Mononuclear cell (primary cell): ENCODE results near the gene HTRA1. TPM values are rescaled to one million over a fixed set of nuclear protein-coding genes. Genes with fewer than 3 reads are reported as not detected.
A peak's percentile ranks its signal among the peaks of the same experiment; 100 is the strongest.

Experiments used
- H3K27me3 ChIP-seq: 2 replicates; pipeline ENCODE4 v1.6.0; 2011; ENCODE audit warnings: low read length, control low read depth; ENCODE audit not compliant: insufficient read depth
- H3K4me1 ChIP-seq: 2 replicates; pipeline ENCODE4 v1.5.1; 2011; ENCODE audit warnings: mild to moderate bottlenecking, low read length, control low read depth; ENCODE audit not compliant: insufficient read depth
- H3K4me3 ChIP-seq: 2 replicates; pipeline ENCODE4 v1.5.1; 2011; ENCODE audit warnings: mild to moderate bottlenecking, low read length, moderate library complexity
- H3K9me3 ChIP-seq: 2 replicates; pipeline ENCODE4 v1.5.1; 2011; ENCODE audit warnings: low read depth, mild to moderate bottlenecking, control low read depth, low read length
- total RNA-seq: library from RNA; depleted of rRNA; stranded (reverse); fragments of >200 nt; gene quantifications from one replicate; pipeline ENCODE4 v1.2.3, GENCODE V29; 2012

Gene HTRA1
- total RNA-seq, 1 donor: 2.2 TPM

DNA sequence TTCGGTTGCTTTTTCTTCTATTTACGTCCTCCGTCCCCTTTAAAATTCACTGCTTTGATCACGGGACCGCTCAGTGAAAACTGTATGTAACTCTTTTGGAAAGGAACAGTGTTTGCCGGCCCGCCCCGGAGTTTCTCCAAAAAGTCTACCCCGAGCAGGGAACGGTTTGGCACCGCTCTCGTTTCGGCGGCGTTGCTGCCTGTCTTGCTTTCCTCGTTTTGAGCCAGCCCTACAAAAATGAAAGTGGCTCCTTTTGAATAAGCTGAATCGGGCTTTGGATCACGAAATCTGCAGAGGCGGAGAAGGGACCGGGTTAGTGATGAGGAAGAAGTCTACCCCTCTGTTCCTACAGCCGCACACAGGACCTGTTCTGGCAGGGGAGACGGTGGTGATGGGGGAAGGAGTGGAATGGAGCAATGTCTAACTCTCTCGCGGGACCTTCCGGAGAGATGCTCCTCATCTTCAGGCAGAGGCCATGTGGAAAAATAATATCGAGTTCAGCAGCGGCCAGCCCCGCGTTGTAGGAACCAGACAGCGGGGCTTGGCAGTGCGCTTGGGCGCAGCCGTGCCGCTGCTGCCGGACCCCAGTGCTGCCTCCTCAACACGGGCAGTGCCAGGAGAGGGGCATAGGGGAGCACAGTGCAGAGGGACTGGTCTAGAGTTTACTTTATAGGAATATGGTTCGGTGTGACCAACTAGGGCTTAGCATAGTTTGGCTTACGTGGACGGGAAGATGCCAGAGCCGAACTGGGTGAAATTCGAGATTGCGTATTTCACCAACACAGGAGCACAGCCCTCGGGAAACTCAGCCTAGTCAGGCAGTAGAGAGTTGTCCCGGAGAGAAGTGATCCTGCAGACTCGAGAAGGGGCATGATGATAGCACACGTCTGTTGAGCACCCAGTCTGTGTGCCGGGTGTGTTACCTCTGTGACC lies 1.4 kb downstream of the HTRA1 start:
- Histone ChIP-seq H3K4me1 (peaks cover 39% of the 10 kb centered on the region), H3K4me3 (peak overlapping the region; percentile 6), H3K9me3 (no peaks in the 10 kb centered on the region), H3K27me3 (peaks cover 68% of the 10 kb centered on the region)

DNA sequence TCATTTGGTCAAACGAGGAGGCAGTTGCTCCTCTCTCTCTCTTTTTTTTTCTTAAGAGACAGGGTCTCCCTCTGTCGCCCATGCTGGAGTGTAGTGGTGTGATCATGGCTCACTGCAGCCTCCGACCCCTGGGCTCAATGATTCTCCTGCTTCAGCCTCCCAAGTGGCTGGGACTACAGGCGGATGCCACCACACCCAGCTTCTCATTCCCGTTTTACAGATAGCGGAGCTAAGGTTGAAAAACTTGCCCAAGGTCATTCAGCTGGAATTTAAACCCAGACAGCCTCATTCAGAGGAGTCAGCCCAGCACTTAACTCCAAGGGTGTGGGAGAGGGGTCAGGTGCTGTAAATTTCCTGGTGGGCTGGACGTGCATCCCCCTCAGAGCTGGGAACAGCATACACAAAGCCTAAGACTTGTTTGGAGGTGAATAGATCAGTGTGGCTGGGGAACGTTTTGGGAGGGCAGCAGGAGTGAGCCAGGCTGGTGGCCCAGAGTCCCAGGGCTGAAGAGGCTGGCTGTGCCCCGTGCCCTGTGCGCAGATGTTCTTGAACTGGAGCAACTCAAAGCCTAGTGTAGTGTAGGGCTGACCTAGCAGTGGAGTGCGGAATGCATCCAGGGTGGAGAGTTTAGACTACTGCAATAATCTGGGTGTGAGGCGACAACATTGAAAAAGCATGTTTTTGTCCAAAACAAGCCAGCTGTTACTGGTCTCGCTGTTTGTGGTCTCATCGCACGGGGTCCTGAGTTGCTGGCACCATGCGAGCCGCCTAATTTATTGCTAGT lies 2.3 kb downstream of the HTRA1 start:
- Histone ChIP-seq H3K9me3 (no peaks in the 10 kb centered on the region), H3K27me3 (peaks cover 60% of the 10 kb centered on the region), H3K4me3 (no peak overlapping the region), H3K4me1 (peaks cover 47% of the 10 kb centered on the region)

DNA sequence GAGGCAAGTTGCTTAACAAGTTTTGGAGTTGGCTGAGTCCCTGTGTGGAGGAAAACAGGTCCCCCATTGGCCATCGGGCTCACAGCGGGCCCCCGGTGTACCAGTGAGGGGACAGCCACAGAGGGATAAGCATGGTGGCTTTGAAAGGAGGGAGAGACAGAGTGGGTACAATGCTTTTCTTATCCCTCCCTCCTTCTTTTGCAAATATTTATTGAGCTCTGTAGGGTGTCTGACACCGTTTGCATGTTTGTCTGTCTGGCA lies 2.8 kb downstream of the HTRA1 start:
- Histone ChIP-seq H3K9me3 (no peaks in the 10 kb centered on the region), H3K4me1 (peaks cover 53% of the 10 kb centered on the region), H3K27me3 (peaks cover 55% of the 10 kb centered on the region), H3K4me3 (no peak overlapping the region)

DNA sequence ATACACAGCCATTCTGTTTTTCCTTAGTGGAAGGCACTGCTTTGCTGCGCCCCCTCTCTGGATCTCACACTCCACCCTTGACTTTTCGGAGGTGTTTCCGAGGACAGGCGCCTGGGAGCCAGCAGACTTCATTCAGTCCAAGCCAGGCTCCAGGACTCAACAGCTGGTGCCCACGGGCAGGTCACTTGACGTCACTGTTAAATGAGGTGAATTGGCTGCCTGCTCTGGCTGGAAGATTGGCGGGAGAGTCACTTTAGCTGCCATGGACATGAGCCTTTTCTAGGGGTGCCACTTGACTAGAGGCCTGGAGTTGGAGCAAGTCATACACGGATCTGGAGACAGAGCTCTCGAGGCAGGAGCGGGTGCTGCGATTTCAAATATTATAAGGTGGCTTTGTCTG lies 3.2 kb downstream of the HTRA1 start:
- H3K4me3 ChIP-seq: no peak overlapping the region
- H3K4me1 ChIP-seq: peaks cover 57% of the 10 kb centered on the region
- peaks cover 50% of the 10 kb centered on the region for H3K27me3 ChIP-seq
- H3K9me3 ChIP-seq: no peaks in the 10 kb centered on the region

DNA sequence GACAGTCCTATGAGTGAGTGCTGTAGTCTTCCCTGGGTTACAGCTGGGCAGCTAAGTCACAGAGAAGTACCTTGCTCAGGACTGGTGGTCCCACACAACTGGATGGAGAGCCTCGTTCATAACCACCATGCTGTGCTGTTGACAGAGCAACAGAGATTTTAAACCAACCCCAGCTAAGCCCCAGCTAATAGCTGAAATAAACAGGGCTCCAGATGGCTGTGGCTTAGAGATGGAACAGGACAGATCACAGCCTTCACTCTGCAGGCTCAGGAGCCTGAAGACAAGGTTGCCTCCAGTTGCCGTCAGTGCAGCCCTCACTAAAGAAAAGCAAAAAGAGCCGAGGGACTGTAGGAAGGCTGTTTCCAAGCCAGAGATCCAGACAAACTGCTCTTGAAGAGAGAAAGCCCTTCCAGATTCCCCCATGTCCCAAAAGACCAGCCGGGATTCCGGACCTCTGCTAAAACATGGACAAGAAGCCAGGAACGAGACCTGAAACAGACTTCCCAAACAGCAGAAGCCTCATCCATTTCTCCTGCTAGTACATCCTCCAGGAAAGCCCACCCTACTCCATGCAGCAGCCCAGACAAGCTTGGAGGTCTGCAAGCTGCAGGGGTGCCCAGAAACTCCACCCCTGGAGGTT lies 4.2 kb downstream of the HTRA1 start:
- H3K4me1 ChIP-seq: peaks cover 56% of the 10 kb centered on the region
- peaks cover 41% of the 10 kb centered on the region for H3K27me3 ChIP-seq
- H3K9me3 ChIP-seq: no peaks in the 10 kb centered on the region
- no peak overlapping the region for H3K4me3 ChIP-seq

DNA sequence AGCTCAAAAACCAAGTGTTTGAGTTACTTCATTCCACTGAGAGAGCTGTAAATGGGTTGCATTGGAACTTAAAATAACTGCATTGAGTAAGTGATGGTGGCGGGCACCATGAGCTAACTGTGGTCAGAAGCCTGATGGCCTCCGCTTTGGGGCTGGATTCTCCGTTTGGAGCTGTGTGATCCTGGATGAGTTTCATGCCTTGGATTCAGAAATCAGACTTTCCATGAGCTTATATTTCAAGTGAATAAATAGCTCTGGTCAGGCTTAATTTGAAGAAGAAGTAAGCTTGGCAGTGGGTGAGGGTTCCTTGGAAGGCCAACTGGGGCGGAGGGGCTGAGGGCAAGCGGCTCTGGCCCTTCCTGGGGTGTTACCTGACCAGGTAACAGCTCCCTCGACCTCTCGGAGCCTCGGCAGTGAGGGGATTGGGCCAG lies 5.6 kb downstream of the HTRA1 start:
- Histone ChIP-seq H3K9me3 (no peaks in the 10 kb centered on the region), H3K4me3 (no peak overlapping the region), H3K4me1 (peaks cover 49% of the 10 kb centered on the region), H3K27me3 (peaks cover 41% of the 10 kb centered on the region)

DNA sequence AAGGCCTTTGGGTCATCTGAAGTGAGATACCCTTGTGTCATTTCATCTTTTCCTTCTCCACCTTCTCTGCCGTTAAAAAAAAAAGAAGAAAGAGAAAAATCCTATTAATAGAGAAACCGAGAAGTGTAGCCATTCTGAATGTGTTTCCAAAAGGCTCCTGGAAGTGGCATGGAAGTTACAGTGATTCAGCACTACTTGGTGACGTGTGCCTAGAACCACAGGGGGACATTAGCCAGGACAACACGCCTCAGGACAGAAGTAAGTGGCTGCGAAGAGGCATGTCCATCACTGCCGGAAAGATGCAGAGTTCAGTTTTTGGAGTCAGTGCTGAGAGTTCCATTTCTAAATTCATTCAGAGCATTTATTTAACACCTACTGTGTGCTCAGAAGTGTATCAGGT lies 6.3 kb downstream of the HTRA1 start:
- peaks cover 45% of the 10 kb centered on the region for H3K4me1 ChIP-seq
- peaks cover 38% of the 10 kb centered on the region for H3K27me3 ChIP-seq
- no peak overlapping the region for H3K4me3 ChIP-seq
- H3K9me3 ChIP-seq: no peaks in the 10 kb centered on the region

DNA sequence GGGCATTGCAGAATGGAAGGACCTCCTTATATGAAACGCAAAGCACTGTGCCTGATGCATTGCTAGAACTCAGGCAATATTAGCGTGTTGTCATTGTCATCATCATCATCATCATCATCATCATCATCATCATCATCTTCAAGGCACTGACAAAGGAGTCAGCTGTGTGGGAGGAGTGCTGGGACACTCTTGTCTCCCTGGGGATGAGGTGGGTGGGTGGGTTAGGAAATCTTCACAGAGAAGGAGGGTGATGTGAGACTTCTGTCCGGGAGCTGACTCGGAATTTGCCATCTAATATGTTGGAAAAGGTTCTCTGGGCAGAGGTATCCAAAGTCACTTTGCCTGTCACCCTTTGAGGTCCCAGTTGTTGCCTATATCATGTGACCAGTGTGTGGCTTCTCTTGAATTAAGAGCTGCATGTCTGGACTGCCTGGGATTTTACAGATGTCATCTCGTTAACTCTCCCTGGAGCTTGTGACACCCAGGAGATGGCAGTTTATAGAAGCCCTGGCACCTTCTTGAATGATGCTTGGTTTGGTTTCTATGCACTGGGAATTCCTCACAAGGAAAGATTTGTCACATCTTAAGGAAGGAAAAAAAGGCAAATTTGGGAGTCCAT lies 7.1 kb downstream of the HTRA1 start:
- Histone ChIP-seq H3K4me3 (no peak overlapping the region), H3K9me3 (no peaks in the 10 kb centered on the region), H3K27me3 (peaks cover 31% of the 10 kb centered on the region), H3K4me1 (peaks cover 42% of the 10 kb centered on the region)

DNA sequence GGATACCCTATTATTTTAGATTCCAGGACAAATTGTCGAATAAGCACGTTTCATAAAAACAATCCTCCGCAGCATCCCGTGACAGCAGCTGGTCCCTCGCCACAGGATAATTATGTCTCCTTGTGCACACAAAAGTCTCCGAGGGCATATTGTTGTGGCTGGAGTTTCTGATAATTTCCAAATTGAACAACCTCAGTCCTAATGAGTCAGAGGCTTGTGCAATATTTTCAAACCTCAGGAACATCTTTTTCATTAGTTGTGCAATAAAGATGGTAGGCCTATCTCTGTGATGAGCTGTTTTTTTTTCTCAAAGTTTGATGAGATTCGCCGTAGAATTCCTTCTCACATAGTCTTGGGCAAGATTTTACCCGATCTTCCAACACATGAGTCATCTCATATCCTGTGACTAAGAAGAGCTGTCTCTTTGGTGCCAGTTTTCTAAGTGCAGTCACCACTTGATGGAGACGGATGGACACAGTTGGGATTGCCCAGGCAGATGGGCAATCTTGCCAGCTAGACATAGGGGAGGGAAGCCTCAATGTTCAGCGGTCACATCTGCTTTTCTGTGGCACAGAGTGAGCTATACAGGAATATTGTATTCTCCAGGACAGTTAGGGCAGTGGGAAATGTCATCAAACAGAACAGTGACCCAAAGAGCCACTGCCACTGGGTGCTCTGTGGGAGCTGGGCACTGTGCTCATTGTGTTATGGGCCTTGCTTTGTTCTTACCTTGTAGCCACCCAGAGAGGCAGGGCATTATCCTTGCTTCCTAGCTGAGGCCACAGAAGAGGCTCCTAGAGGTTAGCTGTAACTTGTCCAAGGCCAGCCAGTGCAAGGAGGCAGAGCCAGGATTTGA lies 7.8 kb downstream of the HTRA1 start:
- Histone ChIP-seq H3K27me3 (peaks cover 27% of the 10 kb centered on the region), H3K4me3 (no peak overlapping the region), H3K4me1 (peaks cover 45% of the 10 kb centered on the region), H3K9me3 (no peaks in the 10 kb centered on the region)

DNA sequence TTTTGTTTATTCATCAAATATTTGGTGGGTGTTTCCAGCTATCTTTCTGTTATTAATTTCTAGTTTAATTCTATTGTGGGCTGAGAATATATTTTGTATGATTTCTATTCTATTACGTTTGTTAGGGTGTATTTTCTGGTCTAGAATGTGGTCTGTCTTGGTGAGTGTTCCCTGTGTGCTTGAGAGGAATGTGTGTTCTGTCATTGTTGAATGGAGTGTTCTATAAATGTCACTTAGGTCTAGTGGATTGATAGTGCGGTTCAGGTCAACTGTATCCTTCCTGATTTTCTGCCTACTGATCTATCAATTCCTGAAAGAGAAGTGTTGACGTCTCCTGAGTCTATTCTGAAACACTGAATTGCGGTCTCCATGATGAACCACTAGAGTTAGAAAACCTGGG lies 8.5 kb downstream of the HTRA1 start:
- Histone ChIP-seq H3K27me3 (peaks cover 20% of the 10 kb centered on the region), H3K9me3 (no peaks in the 10 kb centered on the region), H3K4me3 (no peak overlapping the region), H3K4me1 (peaks cover 48% of the 10 kb centered on the region)

DNA sequence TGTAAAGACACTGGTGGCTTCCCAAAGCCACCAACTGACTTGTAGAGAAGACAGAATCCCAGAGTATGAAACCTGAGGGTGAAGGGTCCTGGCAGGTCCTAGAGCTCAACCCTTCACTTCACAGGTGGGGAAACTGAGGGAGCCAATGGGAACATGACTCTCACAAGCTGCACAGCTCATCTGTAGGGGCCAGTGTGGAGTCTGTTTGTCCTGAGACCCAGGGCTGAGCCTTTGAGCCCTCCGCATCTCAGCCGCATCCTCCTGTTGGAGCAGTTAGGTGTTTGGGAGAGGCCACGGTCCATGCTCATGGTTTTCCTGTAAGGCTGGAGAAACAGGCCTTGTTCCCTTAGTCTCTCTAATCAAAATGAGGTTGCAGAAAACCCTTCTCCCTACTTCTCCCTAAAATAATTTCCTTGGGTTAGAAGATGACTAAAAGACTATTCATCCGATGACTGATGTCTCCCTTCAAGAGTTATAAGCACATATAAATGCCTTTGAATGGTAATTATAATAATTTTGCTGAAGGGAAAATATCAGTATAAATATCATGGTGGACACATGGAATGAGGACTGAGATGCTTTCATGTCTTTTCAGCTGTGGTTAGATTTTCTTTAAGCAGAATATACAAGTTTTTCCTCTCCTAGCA lies 10.3 kb downstream of the HTRA1 start:
- Histone ChIP-seq H3K4me1 (peaks cover 44% of the 10 kb centered on the region), H3K4me3 (no peak overlapping the region), H3K27me3 (peaks cover 12% of the 10 kb centered on the region), H3K9me3 (no peaks in the 10 kb centered on the region)

DNA sequence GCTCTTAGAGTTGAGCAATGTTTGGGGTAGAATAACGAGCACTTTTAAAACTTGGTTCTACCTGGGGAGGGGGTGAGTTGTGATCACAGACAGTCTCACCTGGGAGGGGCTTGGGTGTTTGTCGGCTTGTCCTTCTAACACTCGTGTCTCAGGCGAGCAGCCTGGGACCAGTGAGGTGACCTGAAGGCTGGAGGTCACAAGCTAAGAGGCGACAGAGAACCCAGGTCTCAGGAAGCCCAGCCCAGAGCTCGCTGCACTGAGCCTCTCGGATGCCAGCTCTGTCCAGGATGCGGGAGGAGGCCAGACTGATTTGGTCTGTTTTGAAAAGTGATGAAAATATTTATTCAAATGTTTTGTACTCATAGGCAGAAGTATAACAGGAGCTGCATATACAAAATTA lies 11.8 kb downstream of the HTRA1 start:
- H3K9me3 ChIP-seq: no peaks in the 10 kb centered on the region
- H3K27me3 ChIP-seq: peaks cover 12% of the 10 kb centered on the region
- peaks cover 29% of the 10 kb centered on the region for H3K4me1 ChIP-seq
- no peak overlapping the region for H3K4me3 ChIP-seq

DNA sequence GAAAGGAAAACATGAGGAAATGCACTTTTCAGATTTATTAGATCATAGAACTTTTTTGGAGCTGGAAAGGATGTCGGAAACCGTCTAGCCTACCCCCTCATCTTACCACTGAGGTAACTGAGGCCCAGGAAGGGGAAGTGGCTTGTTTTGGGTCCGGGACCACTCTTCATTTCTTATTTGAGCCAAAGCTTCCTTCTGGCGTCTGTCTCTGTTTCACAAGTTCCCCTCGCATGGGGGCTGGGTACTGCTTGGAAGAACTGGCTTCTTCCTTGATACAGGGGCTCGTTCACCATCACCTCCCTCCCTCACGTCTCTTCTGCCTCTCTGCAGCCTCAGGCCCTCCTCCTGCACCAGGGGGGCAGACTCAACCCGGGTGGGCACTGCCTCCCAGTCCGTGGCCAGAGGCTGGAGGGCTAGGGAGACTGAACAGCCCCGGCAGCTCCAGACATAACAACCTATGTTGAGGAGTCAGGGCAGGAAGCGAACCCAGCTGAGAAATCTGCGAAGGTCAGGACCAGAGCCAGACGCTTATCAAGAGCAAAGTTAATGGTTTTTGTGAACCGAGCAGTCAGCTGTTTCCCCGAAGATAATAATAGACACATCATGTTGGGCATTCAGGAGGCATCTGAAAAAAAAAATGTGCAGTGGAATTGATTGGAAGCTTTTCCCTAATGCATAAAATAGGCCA lies 12.9 kb downstream of the HTRA1 start:
- Histone ChIP-seq H3K9me3 (no peaks in the 10 kb centered on the region), H3K27me3 (peaks cover 12% of the 10 kb centered on the region), H3K4me1 (peaks cover 17% of the 10 kb centered on the region), H3K4me3 (no peak overlapping the region)
